Measurements from ENCODE around the gene ZNF394.

The ZNF394 gene

GRCh38 chr7:99500637-99501009 is 542 bp upstream of the ZNF394 start:
- no peak for TF ChIP-seq CTCF (IDR thresholded peaks at IDR 0.05)

DNA sequence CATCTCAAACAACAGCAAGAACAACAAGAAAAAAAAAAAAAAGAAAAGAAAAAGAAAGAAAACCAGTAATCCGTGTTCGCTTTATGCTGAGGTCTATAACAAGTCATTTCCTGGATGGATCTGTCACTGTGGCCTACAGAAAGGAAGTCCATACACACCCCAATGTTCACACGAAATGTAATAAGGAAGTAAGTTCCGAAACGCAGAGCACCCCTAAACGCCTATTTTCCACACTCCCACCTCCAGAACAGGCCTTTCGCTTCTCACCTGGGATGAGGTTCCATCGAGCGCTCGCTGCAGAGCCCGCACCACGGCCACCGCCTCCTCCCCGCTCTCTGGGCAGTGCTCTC is 735 bp downstream of the ZNF394 start:
- TF ChIP-seq CTCF (IDR thresholded peaks at IDR 0.05), result no peak

DNA sequence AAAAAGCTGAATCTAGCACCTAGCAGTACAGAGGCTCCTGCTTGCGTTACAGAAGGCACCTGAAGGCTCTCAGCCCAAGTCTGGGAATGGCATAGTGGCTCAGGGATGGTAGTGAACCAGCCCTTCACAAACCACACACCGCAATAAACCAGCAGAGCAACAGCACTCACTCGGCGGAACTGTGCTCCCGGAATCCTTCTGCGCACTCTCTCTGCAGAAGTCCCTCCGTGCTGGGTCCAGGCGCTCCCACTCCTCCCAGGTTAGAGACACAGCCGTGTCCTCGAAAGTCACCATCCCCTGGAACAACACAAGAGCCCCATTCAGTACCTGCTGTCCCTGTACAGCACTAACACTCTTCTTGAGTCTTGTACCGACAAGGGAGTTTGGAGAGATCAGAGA is 1.5 kb downstream of the ZNF394 start:
- TF ChIP-seq CTCF (IDR thresholded peaks at IDR 0.05), result no peak

- no peak for TF ChIP-seq CTCF (IDR thresholded peaks at IDR 0.05)
Measured at GRCh38 chr7:99497766-99498545, 2.1 kb downstream of the ZNF394 start.

DNA sequence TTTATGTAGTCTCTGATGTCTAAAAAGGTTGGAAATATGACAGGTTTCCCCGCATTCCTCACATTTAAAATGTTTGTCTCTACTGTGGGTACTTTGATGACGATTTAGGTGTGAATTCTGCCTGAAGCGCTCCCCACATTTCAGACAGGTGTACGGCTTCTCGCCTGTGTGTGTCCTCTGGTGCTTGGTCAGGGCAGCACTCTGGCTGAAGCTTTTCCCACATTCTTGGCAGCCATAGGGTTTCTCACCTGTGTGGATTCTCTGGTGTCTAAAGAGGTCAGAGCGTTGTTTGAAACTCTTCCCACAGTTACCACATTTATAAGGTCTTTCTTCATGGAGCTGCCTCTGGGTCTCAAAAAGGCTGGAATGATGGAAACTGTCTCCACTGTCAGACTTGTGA is 6.3 kb downstream of the ZNF394 start:
- TF ChIP-seq CTCF (IDR thresholded peaks at IDR 0.05), result no peak

DNA sequence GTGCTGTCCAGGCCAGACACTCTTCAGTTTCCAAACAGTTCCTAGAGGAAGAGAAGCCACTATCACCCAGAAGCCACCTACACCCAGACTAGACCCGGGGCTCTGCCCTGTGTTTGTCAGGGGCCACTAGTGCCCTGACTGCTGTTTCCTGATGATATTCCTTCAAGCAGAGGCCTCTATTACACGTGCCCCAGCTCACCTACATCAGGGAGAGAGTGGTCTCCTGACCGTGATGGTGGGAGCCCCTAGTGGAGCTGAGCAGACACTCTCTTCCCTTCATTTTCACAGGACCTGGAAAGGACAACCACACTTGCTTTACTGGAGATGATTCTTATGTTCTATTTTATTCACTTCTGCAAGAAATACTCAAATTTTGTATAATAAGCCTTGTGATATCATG is 9.2 kb downstream of the ZNF394 start:
- no peak for TF ChIP-seq CTCF (IDR thresholded peaks at IDR 0.05)

- TF ChIP-seq CTCF (IDR thresholded peaks at IDR 0.05), result no peak
Measured at GRCh38 chr7:99489235-99489634, 10.8 kb downstream of the ZNF394 start.

- no peak for TF ChIP-seq CTCF (IDR thresholded peaks at IDR 0.05)
Measured at GRCh38 chr7:99485094-99485493, 15.0 kb downstream of the ZNF394 start.

Measured in LNCAP (cell line).